Caki2 (cell line): ENCODE data around the gene AASS. TPM values are rescaled to one million over a fixed set of nuclear protein-coding genes. Genes with fewer than 3 reads are reported as not detected.

Source experiments
- DNase-seq: peaks from one replicate; pipeline ENCODE4 v3.0.0-alpha.2; 2015; ENCODE audit warnings: low read depth
- in situ Hi-C: cut with HindIII; loops from 2 replicates; pipeline ENCODE4 v1.10.0; 2016; ENCODE audit warnings: low sequenced_read_pairs, low pct_unique_long_range_greater_than_20kb, mixed read lengths
- total RNA-seq: library from RNA; depleted of rRNA; stranded (reverse); fragments of >200 nt; shearing (Covaris generic); gene quantifications from 2 replicates; pipeline ENCODE4 v1.2.3, GENCODE V29; 2014; ENCODE audit warnings: low replicate concordance; rRNA removed

Gene AASS
- total RNA-seq, 1 experiment from 2014 or later, result 0.51 TPM

DNA sequence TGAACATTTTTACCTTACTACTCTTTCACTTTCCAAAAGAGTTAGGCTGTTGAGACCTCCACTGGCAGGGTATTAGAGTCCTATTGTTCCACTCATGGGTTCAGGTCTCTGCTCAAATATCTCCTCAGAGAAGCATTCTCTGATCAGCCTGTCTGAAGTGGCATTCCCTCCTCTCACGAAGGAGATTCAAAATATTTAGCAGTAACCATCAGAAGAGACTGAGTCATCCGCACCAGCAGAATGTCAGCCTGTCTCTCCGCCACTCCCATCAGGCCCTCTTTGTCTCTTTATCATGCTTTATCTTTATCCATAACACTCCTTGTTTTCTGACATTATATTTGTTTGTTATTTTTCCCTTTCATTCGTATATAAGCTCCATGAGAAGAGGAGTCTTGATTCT, 79.1 kb downstream of the AASS start:
- DNase-seq, result no peak
- in situ Hi-C loops, result no loop called here

DNA sequence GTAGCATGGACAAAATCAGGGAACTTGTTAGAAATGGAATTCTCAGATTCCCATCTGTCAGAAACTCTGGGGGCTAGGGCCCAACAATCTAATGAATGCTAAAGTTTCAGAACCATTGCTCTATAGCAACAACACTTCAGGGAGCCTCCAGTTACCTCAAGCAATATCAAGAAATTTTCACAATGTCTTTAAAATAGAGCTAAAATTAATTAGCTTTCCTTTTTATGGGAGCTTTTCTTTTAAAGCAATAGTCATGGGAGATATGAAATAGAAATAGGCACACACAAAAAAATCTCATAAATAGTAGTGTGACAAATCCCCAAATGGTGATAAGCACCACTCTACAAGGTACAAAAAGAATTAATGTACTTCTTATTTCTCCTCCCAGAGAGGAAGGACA, 80.9 kb downstream of the AASS start:
- DNase-seq, result no peak
- in situ Hi-C loops, result no loop called here

- no peak for DNase-seq
- in situ Hi-C loops, result no loop called here
These were observed 84.5 kb downstream of the AASS start for GRCh38 chr7:122059542-122059941.

- DNase-seq, result no peak
- in situ Hi-C loops, result no loop called here
These were observed 87.1 kb downstream of the AASS start for GRCh38 chr7:122056977-122057376.

GRCh38 chr7:122055073-122055472, 89.0 kb downstream of the AASS start:
- DNase-seq, result no peak
- in situ Hi-C loops, result no loop called here

DNA sequence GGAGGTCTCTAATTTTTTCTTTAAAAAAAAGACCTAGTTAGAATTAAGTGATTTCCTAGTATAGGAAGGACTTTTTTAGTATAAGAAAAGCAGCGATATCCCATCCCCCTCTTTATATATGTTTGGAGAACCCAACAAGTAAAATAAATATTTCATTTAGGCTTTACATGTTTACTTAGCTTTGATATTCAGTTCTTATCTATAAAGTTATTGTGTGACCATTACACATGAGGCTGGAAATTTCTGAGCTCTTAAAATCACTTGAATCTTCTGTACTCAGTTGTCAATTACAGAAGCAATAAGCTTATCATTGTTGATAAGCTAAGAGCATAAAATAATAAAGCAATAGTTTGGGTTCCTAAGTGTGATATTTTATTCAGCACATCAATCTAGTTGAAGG, 89.7 kb downstream of the AASS start:
- in situ Hi-C loops, result no loop called here
- DNase-seq, result no peak

DNA sequence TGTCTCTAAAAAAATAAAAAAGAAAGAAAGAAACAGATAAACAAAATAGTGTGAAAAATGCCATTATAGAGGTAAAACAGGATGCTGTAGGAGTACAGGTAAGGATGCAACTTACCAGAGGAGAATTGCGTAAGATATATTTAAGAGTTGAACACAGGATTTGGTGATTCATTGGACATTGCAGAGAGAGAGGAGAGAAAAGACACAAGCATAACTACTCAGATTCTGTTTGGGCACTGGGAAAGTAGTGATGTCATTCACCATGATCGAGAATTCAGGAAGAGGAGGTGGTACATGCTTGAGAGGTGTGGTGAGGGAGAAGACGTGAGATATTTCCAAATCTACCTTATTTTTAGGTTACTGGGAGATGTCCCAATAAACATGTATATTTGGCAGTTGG, 97.6 kb downstream of the AASS start:
- in situ Hi-C loops, result no loop called here
- DNase-seq, result no peak

DNA sequence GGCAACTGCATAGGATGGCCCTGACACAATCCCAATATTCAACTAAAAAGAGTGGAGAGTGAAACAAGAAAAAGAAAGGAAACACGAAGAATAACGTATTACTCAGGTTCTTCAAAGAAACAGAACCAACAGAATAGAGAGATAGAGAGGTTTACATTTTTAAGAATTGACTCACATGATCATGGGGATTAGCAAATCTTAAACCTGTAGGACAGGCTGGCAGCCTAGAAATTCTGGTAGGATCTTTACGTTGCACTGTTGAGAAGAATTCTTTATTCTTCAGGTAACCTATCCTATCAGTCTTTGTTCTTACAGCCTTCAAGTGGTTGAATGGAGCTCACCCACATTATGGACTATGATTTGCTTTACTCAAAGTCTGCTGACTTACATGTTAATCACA, 103.9 kb downstream of the AASS start:
- in situ Hi-C loops, result no loop called here
- no peak for DNase-seq

- in situ Hi-C loops, result no loop called here
These were observed 105.1 kb downstream of the AASS start for GRCh38 chr7:122038904-122039303.

GRCh38 chr7:122038134-122038533, 105.9 kb downstream of the AASS start:
- DNase-seq, result no peak
- in situ Hi-C loops, result no loop called here

More at GRCh38 chr7:122038904-122039303, 105.1 kb downstream of the AASS start:
- no peak for DNase-seq

- no peak for DNase-seq
- in situ Hi-C loops, result no loop called here
These were observed 108.2 kb downstream of the AASS start for GRCh38 chr7:122035876-122036275.

DNA sequence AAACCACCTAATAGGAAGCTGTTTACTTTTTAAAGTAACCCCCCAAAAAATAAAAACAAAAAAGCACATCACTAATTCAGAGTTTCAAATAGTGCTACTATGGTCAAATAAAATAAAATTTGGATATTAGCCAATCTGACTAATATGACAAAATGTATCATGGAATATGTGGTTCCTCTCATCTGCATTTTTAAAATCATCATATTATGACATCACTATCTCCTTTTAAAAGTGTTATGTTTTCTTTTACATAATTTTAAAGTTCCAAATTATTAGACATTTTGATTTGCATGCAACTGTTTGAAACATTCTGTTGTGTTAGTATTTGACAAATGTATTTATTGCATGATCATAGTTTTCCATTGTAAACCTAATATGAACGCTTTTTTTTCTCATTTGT, 110.4 kb downstream of the AASS start:
- in situ Hi-C loops, result no loop called here
- no peak for DNase-seq

DNA sequence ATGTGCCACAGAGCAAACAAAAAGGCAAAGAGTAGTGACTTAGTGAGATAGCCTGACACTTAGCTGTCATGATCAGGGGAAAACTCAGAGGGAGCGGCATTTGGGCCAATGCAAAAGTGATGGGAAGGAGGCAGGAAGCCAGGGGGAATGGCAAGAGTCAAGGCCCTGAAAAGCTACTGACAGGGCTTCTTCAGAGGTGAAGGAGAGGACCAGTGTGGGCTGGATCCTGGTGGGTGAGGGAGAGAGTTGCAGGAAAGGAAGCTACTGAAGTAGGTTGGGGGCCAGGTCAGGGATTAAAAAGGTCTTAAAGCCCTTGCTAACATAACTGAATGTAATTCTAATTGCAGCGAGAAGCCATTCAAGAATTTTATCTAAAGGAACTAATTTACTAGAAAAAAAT, 117.0 kb downstream of the AASS start:
- DNase-seq, result no peak
- in situ Hi-C loops, result no loop called here

Other genes with a start within 250 kb of the AASS start
- gene FEZF1, start 160.5 kb upstream of the AASS start, total RNA-seq, result not detected in 2 replicates